ENCODE results near the gene FBXO46. TPM values are rescaled to one million over a fixed set of nuclear protein-coding genes. Genes with fewer than 3 reads are reported as not detected.

The FBXO46 gene
- total and polyA plus RNA-seq, 2 of the 13 experiments (the other 11 are each of a cell fraction or from before 2014, with no cell fraction given) = 6.2 to 6.4 TPM

GRCh38 chr19:45768984-45769782 is 38.5 kb upstream of the FBXO46 start, which contains the start of gene SIX5 (continued):
- TF ChIP-seq ZNF770 (CRISPR knock-in tag; IDR thresholded peaks at IDR 0.05) (peak; percentile 63), TBX3 (IDR thresholded peaks at IDR 0.05; ENCODE audit: borderline replicate concordance) (no peak), DMAP1 (CRISPR knock-in tag; IDR thresholded peaks at IDR 0.05) (peak; percentile 66), ZNF7 (CRISPR knock-in tag; IDR thresholded peaks at IDR 0.05) (no peak), KLF16 (CRISPR knock-in tag; IDR thresholded peaks at IDR 0.05) (peak in 1 of 2 experiments; percentile 91; a peak in 2 of 4 replicates), SRSF1 (optimal IDR thresholded peaks at IDR 0.05; ENCODE audit: low read depth, low read length) (no peak), ZNF709 (CRISPR knock-in tag; IDR thresholded peaks at IDR 0.05) (no peak), PATZ1 (CRISPR knock-in tag; IDR thresholded peaks at IDR 0.05) (peak; percentile 97), SIN3A (IDR thresholded peaks at IDR 0.05; ENCODE audit: borderline replicate concordance, low read depth, low read length) (peak; percentile 72; the same call in 1 of the 2 replicates), ZNF367 (CRISPR knock-in tag; IDR thresholded peaks at IDR 0.05; ENCODE audit: borderline replicate concordance) (no peak), ZNF282 (IDR thresholded peaks at IDR 0.05; ENCODE audit: partially characterized antibody) (no peak), TCF12 (IDR thresholded peaks at IDR 0.05) (no peak), TCF12 (CRISPR knock-in tag; IDR thresholded peaks at IDR 0.05) (peak; percentile 46; the same call in 1 of the 2 replicates), HDAC1 (CRISPR knock-in tag; IDR thresholded peaks at IDR 0.05) (peak; percentile 70), ZNF207 (IDR thresholded peaks at IDR 0.05; ENCODE audit: borderline replicate concordance) (no peak), ZNF136 (CRISPR knock-in tag; IDR thresholded peaks at IDR 0.05; ENCODE audit: low read depth) (no peak), SYNCRIP (IDR thresholded peaks at IDR 0.05; ENCODE audit: insufficient read depth, low read depth, low read length) (no peak), TFE3 (CRISPR knock-in tag; IDR thresholded peaks at IDR 0.05) (0 out of 2 replicates have a peak, but pooled peaks have one; percentile 51), MIER3 (CRISPR knock-in tag; IDR thresholded peaks at IDR 0.05; ENCODE audit: borderline replicate concordance) (no peak; the same call in 1 of the 2 replicates), RFXAP (CRISPR knock-in tag; IDR thresholded peaks at IDR 0.05; ENCODE audit: borderline replicate concordance) (peak; percentile 86; the same call in 1 of the 2 replicates), CHD2 (IDR thresholded peaks at IDR 0.05; ENCODE audit: low read depth, low read length) (peak; percentile 64; the same call in 1 of the 2 replicates), CREM (IDR thresholded peaks at IDR 0.05) (no peak), CREM (CRISPR knock-in tag; IDR thresholded peaks at IDR 0.05) (no peak), ZNF556 (CRISPR knock-in tag; IDR thresholded peaks at IDR 0.05; ENCODE audit: borderline replicate concordance) (no peak), STAT5B (CRISPR knock-in tag; IDR thresholded peaks at IDR 0.05) (0 out of 2 replicates have a peak, but pooled peaks have one; percentile 33), HES4 (CRISPR knock-in tag; IDR thresholded peaks at IDR 0.05; ENCODE audit: borderline replicate concordance) (peak; percentile 72; the same call in 1 of the 2 replicates)
